Thyroid gland (tissue), 4 donors: Measurements from ENCODE around the gene ZNF678.

ENCODE experiments used
- POLR2A ChIP-seq, 2 donors: fragments of 450-650 bp; IDR thresholded peaks; one replicate each; pipeline ENCODE4 v1.6.1; 2017; ENCODE audit warnings: antibody characterized with exemption in 2 of 2, mild to moderate bottlenecking in 2 of 2, moderate library complexity in 1 of 2
- TF ChIP-seq, protein P1 (sequence below), 6 experiments: fragments of 200-600 bp in 3 of 6; fragments of 450-650 bp in 3 of 6; sonication (generic) in 3 of 6; IDR thresholded peaks; one replicate each; pipeline ENCODE4 v1.5.1; 2016 to 2019; ENCODE audit warnings: antibody characterized with exemption in 6 of 6, mild to moderate bottlenecking in 2 of 6, inconsistent platforms in 1 of 6, moderate library complexity in 1 of 6

DNA sequence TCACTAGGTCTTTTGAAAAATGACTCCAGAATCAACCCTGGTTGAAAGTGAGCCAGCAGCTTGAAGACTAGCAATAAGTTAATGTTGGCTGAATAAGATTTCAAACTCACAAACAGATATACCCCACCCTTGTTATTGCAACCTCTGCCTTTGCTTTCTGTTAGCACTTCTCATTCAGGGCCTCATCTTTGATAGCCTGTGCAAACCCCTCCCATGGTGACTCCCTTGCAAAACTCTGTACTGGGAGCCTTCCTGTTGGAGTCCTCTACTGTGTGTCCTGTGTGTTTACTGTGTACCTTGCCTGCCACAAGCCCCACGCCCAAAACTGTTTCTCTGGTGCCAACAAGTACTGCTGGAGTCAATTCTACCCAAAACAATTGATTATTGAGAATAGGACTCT lies 50.2 kb downstream of the ZNF678 start:
- TF ChIP-seq, protein P1, sequence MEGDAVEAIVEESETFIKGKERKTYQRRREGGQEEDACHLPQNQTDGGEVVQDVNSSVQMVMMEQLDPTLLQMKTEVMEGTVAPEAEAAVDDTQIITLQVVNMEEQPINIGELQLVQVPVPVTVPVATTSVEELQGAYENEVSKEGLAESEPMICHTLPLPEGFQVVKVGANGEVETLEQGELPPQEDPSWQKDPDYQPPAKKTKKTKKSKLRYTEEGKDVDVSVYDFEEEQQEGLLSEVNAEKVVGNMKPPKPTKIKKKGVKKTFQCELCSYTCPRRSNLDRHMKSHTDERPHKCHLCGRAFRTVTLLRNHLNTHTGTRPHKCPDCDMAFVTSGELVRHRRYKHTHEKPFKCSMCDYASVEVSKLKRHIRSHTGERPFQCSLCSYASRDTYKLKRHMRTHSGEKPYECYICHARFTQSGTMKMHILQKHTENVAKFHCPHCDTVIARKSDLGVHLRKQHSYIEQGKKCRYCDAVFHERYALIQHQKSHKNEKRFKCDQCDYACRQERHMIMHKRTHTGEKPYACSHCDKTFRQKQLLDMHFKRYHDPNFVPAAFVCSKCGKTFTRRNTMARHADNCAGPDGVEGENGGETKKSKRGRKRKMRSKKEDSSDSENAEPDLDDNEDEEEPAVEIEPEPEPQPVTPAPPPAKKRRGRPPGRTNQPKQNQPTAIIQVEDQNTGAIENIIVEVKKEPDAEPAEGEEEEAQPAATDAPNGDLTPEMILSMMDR (IDR thresholded peaks at IDR 0.05): no peak
- TF ChIP-seq POLR2A (IDR thresholded peaks at IDR 0.05): no peak
